GM20000 (cell line): ENCODE measurements around the gene ZNF473.
"Not testable (repeated sequence)": the region's sequence is repeated elsewhere in the genome, so short reads cannot be mapped to it uniquely, and the experiment has no call there.

Experiments
- DNase-seq: peaks from one replicate; pipeline ENCODE4 v3.0.0; 2012; ENCODE audit warnings: low spot score
- CTCF ChIP-seq: IDR thresholded peaks from 2 replicates; pipeline ENCODE4 v1.5.1; 2012; ENCODE audit warnings: mild to moderate bottlenecking, control low read depth; ENCODE audit errors: extremely low read depth, missing control alignments

ZNF473 gene

GRCh38 chr19:50046649-50047503 is 21.1 kb downstream of the ZNF473 start:
- no peak for DNase-seq

GRCh38 chr19:50047671-50048070 is 21.9 kb downstream of the ZNF473 start:
- no peak for DNase-seq
- TF ChIP-seq CTCF: no peak

More at GRCh38 chr19:50046649-50047503, 21.1 kb downstream of the ZNF473 start:
- peak; percentile 41 for TF ChIP-seq CTCF

GRCh38 chr19:50050406-50051227 is 24.8 kb downstream of the ZNF473 start:
- peak; percentile 78 for DNase-seq
- no peak for TF ChIP-seq CTCF

- not testable (repeated sequence) for DNase-seq
Observed at GRCh38 chr19:50051228-50051895, 25.6 kb downstream of the ZNF473 start.

GRCh38 chr19:50051964-50052363 is 26.2 kb downstream of the ZNF473 start:
- no peak for DNase-seq
- TF ChIP-seq CTCF: no peak

GRCh38 chr19:50053119-50053518 is 27.3 kb downstream of the ZNF473 start:
- no peak for TF ChIP-seq CTCF
- no peak for DNase-seq

GRCh38 chr19:50058425-50058824 is 32.6 kb downstream of the ZNF473 start:
- DNase-seq: no peak
- TF ChIP-seq CTCF: no peak
